22Rv1 (cell line): Measurements from ENCODE around the gene MISP3.

ENCODE experiments used
- H3K27ac ChIP-seq: fragments of 450-650 bp; 2 replicates; pipeline ENCODE4 v1.5.1; 2017
- CTCF ChIP-seq: fragments of 450-650 bp; IDR thresholded peaks from 2 replicates; pipeline ENCODE4 v1.5.1; 2017; ENCODE audit warnings: mild to moderate bottlenecking
- ZFX ChIP-seq: fragments of 450-650 bp; IDR thresholded peaks from 2 replicates; pipeline ENCODE4 v1.6.1; 2017; ENCODE audit warnings: antibody characterized with exemption, borderline replicate concordance

The MISP3 gene

GRCh38 chr19:14073261-14073924 lies 807 bp downstream of the MISP3 start:
- TF ChIP-seq ZFX, result no peak
- TF ChIP-seq CTCF, result peak; percentile 98
- H3K27ac ChIP-seq, result peak overlapping the region; percentile 90

DNA sequence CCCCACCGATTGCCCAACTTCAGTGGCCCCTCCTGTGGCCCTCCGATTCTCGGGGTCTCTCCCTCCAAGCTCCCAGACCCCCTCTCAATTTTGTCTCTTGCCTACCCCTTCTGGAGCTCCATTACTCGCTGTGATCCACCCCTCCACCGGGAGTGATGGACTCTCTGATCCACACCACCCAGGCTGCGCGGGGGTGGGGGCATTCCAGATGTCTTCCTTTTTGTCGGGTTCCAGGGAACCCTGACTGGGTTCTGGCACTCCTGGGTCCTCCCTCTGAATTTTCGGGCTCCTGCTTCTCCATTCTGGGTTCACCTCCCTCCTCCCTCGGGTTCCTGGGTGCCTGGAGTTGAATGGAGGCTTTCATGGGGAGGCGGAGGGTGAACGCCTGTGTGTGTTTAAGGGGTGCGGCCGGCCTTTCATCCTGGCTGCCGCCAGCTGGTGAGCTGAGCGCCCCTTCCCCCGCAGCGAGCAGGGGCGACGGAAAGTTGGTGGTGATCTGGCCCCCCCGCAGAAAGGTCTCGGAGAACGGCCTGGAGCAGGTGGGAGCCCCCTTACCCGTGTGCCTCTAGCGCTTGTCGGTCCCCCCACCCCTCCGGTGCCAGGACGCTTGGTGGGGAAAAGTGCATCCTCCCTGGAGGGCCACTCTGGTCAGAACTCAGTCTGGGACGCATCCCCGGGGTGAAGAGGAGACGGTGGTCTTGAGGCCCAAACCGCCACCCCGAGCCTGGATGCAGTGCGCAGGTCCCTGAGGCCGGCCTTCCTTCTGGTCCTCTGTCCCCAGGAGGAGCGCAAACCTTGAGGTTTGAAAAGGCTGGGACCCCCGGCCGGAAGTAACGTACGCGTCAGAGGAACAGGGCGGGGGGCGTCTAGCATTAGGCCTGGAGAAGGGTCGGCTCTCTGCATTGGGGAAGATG lies 1.6 kb downstream of the MISP3 start:
- no peak for TF ChIP-seq ZFX
- no peak for TF ChIP-seq CTCF
- peak overlapping the region; percentile 90 for H3K27ac ChIP-seq

DNA sequence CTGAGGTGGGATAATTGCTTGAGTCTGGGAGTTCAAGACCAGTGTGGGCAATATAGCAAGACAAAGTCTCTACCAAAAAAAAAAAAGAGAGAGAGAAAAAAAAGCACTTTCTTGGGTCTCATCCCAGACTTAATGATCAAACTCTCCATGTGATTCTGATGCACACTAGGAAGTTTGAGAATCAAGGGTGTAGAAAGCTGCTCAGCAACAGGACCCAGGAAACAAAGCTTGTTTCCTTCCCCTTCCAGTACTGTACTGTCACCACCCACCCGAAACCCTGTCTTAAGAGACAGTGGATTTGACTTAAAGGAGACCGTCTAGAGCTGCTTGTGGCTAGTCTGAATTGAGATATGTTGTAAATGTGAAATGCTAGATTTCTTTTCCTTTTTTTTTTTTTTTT lies 5.8 kb downstream of the MISP3 start:
- no peak overlapping the region for H3K27ac ChIP-seq
- no peak for TF ChIP-seq CTCF
- TF ChIP-seq ZFX, result no peak

DNA sequence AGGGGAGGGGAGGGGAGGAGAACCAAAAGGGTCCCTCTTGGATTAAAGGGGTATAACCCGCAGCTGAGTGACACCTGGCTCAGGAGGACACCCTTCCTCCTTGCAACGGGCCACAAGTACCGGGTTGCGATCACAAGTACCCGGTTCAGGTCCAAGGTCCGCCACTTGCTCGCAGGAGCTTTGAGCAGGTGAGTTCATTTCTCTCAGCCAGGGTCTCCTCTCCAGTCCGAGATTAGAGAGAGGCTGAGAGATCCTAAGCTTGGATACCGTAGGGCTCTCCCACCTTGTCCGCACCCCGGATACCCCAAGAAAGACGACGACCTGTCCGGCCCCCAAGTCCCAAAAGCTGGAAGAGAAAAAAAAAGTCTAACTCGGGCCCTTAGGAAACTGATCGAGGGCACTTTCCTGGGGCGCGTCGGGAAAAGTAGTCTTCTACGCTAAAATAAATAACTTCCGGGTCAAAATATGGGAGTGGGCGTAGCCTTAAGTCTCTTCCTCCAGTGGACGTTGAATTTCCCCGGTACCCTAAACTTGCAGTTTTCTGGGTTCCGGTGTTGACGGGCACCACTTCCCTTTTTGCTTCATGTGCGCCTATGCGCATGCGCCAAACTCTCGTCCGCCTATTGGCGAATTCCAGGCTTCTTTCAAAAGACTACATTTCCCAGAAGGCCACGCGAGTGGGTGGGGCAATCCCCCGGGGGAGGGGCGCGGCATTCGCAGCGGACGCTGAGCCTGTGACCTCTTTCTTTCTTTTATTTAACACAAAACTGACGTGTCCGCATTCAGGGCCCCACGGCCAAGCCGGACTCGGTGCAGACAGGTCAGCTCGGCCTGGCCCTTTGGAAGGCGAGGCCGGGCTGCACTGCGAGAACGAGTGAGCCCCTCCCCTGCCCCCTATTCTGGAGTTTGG lies 8.6 kb downstream of the MISP3 start:
- TF ChIP-seq CTCF (no peak), ZFX (no peak)
- H3K27ac ChIP-seq, result peak overlapping the region; percentile 83

GRCh38 chr19:14081797-14082674 lies 9.4 kb downstream of the MISP3 start:
- H3K27ac ChIP-seq, result peak overlapping the region; percentile 83
- TF ChIP-seq CTCF (no peak), ZFX (no peak)

DNA sequence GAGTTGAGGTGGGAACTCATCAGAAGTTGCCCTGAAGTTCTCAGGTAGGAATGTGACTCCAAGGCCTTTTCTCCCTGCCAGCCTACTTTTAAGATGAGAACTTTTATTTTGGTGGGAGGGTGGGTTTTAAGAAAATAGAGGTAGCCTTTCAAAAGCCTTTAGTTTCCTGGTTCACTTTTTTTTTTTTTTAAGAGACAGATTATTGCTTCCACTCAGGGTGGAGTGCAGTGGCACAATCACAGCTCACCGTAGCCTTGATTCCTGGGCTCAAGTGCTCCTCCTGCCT lies 10.0 kb downstream of the MISP3 start:
- TF ChIP-seq ZFX (no peak), CTCF (no peak)
- H3K27ac ChIP-seq, result peak overlapping the region; percentile 83
